Testis (tissue), 2 donors: ENCODE measurements around the gene MED8.

Experiments
- CTCF ChIP-seq, 3 experiments: fragments of 450-650 bp in 2 of 3; fragments of 200-600 bp in 1 of 3; sonication (generic) in 1 of 3; IDR thresholded peaks; one replicate each; pipeline ENCODE4 v1.5.1; 2016 to 2019; ENCODE audit warnings: antibody characterized with exemption in 3 of 3, mild to moderate bottlenecking in 2 of 3, moderate library complexity in 1 of 3
- POLR2A ChIP-seq: fragments of 450-650 bp; IDR thresholded peaks from one replicate; pipeline ENCODE4 v1.6.1; 2017; ENCODE audit warnings: antibody characterized with exemption, mild to moderate bottlenecking, moderate library complexity

- TF ChIP-seq CTCF (IDR thresholded peaks at IDR 0.05) = no peak
- TF ChIP-seq POLR2A = no peak
Measured at GRCh38 chr1:43348809-43349593, 40.6 kb downstream of the MED8 start.
